ENCODE results near the gene DPEP2. TPM values are rescaled to one million over a fixed set of nuclear protein-coding genes. Genes with fewer than 3 reads are reported as not detected.

Gene DPEP2
- total and polyA plus RNA-seq, 8 donors = 0.32 to 4.0 (median 1.0) TPM; not detected in 2

DNA sequence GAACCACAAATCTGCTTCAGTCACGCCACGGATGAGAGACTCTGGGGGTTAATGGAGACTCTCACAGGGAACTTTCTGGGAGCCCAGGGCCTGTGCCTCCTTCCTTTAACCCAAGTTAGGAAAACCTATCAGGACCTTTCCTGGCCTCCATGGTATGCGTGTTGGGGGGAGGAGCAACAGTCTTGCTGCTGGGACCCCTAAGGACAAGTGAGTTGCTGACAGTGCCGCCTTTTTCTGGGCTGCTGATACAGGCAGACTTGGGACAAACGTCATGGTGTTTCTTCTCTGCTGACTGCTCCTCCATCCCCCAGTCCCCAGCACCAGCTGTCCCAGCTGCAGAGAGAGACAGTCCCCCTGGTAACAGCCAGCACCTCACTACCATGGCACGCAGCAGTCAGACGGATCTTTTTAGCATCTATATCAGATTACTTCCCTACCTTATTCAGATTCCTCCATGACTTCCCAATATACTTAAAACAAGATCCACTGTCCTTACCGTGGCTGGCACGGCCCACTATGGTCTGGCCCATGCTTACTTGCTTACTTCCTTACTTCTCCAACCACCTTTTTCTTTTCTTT, 10.0 kb upstream of the DPEP2 start:
- Histone ChIP-seq H3K4me1 (no peaks in the 10 kb centered on the region), H3K27ac (no peak overlapping the region), H3K36me3 (no peaks in the 10 kb centered on the region), H3K9me3 (no peaks in the 10 kb centered on the region), H3K27me3 (no peaks in the 10 kb centered on the region), H3K4me3 (no peak overlapping the region)
- intact Hi-C loops (cut with DNase I) = no loop called here
- TF ChIP-seq CTCF (IDR thresholded peaks at IDR 0.05) = no peak
- ATAC-seq = no peak
- 57 to 61% methylated on average over 9 of the region's 9 CpGs for WGBS, 2 donors
- no peak for DNase-seq
- no peak for FAIRE-seq

GRCh38 chr16:68005786-68006286, 6.6 kb upstream of the DPEP2 start:
- Histone ChIP-seq H3K9me3 (no peaks in the 10 kb centered on the region), H3K4me1 (no peaks in the 10 kb centered on the region), H3K36me3 (no peaks in the 10 kb centered on the region), H3K27ac (peak overlapping the region in 2 of 4 donors; percentile 68 to 70), H3K4me3 (no peak overlapping the region), H3K27me3 (no peaks in the 10 kb centered on the region)
- FAIRE-seq (no peak), DNase-seq (peak in 1 of 6 donors; percentile 41), ATAC-seq (peak in 3 of 4 donors; percentile 25 to 88 (median 87))
- intact Hi-C loops (cut with DNase I) = no loop called here
- TF ChIP-seq CTCF (IDR thresholded peaks at IDR 0.05) = no peak
- WGBS, 2 donors = 47 to 59% methylated on average over 6 of the region's 6 CpGs

DNA sequence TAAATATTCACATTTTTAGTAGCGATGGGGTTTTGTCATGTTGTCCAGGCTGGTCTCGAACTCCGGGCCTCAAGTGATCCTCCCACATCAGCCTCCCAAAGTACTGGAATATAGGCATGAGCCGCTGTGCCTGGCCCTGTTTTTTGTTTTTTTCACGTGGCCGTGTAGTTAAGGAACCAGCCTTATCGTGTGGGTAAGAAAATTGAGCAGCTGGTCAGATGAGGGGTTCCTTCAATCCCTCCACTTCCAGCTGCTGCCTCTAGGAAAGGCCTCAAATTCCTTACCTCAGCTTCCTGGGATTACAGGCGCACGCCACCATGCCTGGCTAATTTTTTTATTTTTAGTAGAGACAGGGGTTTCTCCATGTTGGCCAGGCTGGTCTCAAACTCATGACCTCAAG, 5.9 kb upstream of the DPEP2 start:
- WGBS, 2 donors = 72 to 76% methylated on average over 9 of the region's 9 CpGs
- Histone ChIP-seq H3K9me3 (no peaks in the 10 kb centered on the region), H3K27me3 (no peaks in the 10 kb centered on the region), H3K4me3 (no peak overlapping the region), H3K4me1 (no peaks in the 10 kb centered on the region), H3K36me3 (no peaks in the 10 kb centered on the region), H3K27ac (peak overlapping the region in 2 of 4 donors; percentile 68 to 70)
- no peak for FAIRE-seq
- no peak for ATAC-seq
- intact Hi-C loops (cut with DNase I) = no loop called here
- no peak for TF ChIP-seq CTCF (IDR thresholded peaks at IDR 0.05)
- no peak for DNase-seq

- Histone ChIP-seq H3K9me3 (no peaks in the 10 kb centered on the region), H3K36me3 (no peaks in the 10 kb centered on the region), H3K4me1 (no peaks in the 10 kb centered on the region), H3K4me3 (no peak overlapping the region), H3K27me3 (no peaks in the 10 kb centered on the region), H3K27ac (no peak overlapping the region)
- 59 to 70% methylated on average over 4 of the region's 4 CpGs for WGBS, 2 donors
- TF ChIP-seq CTCF (IDR thresholded peaks at IDR 0.05) = no peak
- intact Hi-C loops (cut with DNase I) = no loop called here
- FAIRE-seq (no peak), DNase-seq (no peak), ATAC-seq (no peak)
These were observed 3.7 kb upstream of the DPEP2 start for GRCh38 chr16:68003031-68003430.

DNA sequence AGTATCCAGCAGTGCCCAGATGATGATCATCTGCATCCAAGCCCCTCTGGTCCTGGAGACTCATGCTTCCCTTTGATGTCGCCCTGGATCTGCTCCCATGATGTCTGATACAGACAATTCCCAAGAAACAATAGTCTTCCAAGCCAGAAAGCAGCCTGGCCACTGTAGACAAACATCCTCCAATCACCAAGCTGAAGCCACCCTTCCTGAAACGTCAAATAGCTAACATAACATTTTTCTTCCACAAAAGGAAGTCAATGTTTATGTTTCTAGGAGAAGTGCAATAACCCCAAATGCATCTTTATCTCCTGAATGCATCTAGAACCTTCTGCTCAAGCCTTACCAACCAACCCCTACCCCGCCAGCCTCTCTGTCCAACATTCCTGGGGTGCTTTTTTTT, 1.2 kb upstream of the DPEP2 start:
- intact Hi-C loops (cut with DNase I) = no loop called here
- no peak overlapping the region for H3K4me3 ChIP-seq
- no peaks in the 10 kb centered on the region for H3K27me3 ChIP-seq
- FAIRE-seq = no peak
- TF ChIP-seq CTCF (IDR thresholded peaks at IDR 0.05) = no peak
- 37 to 42% methylated on average over 3 of the region's 3 CpGs for WGBS, 2 donors
- no peaks in the 10 kb centered on the region for H3K4me1 ChIP-seq
- H3K9me3 ChIP-seq = no peaks in the 10 kb centered on the region
- peak in 2 of 4 donors; percentile 37 to 58 for ATAC-seq
- H3K27ac ChIP-seq = peak overlapping the region in 2 of 4 donors; percentile 5 to 62
- no peak for DNase-seq
- no peaks in the 10 kb centered on the region for H3K36me3 ChIP-seq
